GM23338 (cell line): ENCODE results near the gene TMPRSS6. TPM values are rescaled to one million over a fixed set of nuclear protein-coding genes. Genes with fewer than 3 reads are reported as not detected.

Experiments used
- ATAC-seq: fragments of 200-7000 bp; cut with Tn5 transposase; 3 replicates; pipeline ENCODE4 v1.9.1; 2020
- DNase-seq: peaks from one replicate; pipeline ENCODE4 v3.0.0-alpha.2; 2015; ENCODE audit warnings: low spot score
- H2AFZ ChIP-seq: fragments of 200-600 bp; sonication (generic); 2 replicates; pipeline ENCODE4 v1.8.0; 2016; ENCODE audit warnings: antibody characterized with exemption, mild to moderate bottlenecking, moderate library complexity
- H3F3A ChIP-seq: fragments of 200-600 bp; sonication (generic); replicated peaks from 2 replicates; pipeline ENCODE4 v1.8.0; 2017; ENCODE audit warnings: antibody characterized with exemption, mixed run types, low read depth
- H3K27ac ChIP-seq: fragments of 200-600 bp; sonication (generic); 2 replicates; pipeline ENCODE4 v1.6.1; 2016; ENCODE audit warnings: low read depth
- H3K27me3 ChIP-seq: fragments of 200-600 bp; sonication (generic); 2 replicates; pipeline ENCODE4 v1.8.0; 2016; ENCODE audit warnings: mild to moderate bottlenecking, mixed run types, moderate library complexity; ENCODE audit not compliant: insufficient read depth
- H3K36me3 ChIP-seq: fragments of 200-600 bp; sonication (generic); 2 replicates; pipeline ENCODE4 v1.8.0; 2016; ENCODE audit warnings: mild to moderate bottlenecking; ENCODE audit not compliant: insufficient read depth
- H3K4me1 ChIP-seq: fragments of 200-600 bp; sonication (generic); 2 replicates; pipeline ENCODE4 v1.8.0; 2016; ENCODE audit warnings: mild to moderate bottlenecking, moderate library complexity; ENCODE audit not compliant: insufficient read depth
- H3K4me2 ChIP-seq: fragments of 200-600 bp; sonication (generic); 2 replicates; pipeline ENCODE4 v1.7.1; 2017; ENCODE audit warnings: mixed run types
- H3K4me3 ChIP-seq: fragments of 200-600 bp; sonication (generic); 2 replicates; pipeline ENCODE4 v1.6.1; 2016; ENCODE audit warnings: mixed run types
- H3K79me2 ChIP-seq: fragments of 200-600 bp; sonication (generic); replicated peaks from 2 replicates; pipeline ENCODE4 v1.8.0; 2017; ENCODE audit warnings: mild to moderate bottlenecking; ENCODE audit not compliant: insufficient read depth
- H3K9me2 ChIP-seq: fragments of 200-600 bp; sonication (generic); 2 replicates; pipeline ENCODE4 v1.8.0; 2017; ENCODE audit not compliant: insufficient read depth
- H4K20me1 ChIP-seq: fragments of 200-600 bp; sonication (generic); replicated peaks from 2 replicates; pipeline ENCODE4 v1.8.0; 2017; ENCODE audit warnings: mild to moderate bottlenecking; ENCODE audit not compliant: insufficient read depth
- H3K27ac Mint-ChIP-seq: 2 replicates; pipeline ENCODE4 v1.8.0; 2020; ENCODE audit warnings: inconsistent platforms, mild to moderate bottlenecking, moderate library complexity, mixed read lengths
- H3K27me3 Mint-ChIP-seq: 3 replicates; pipeline ENCODE4 v1.8.0; 2022; ENCODE audit warnings: low read depth, mild to moderate bottlenecking, moderate library complexity, mixed read lengths, inconsistent platforms; ENCODE audit not compliant: insufficient read depth, poor library complexity
- H3K36me3 Mint-ChIP-seq: 3 replicates; pipeline ENCODE4 v1.8.0; 2021; ENCODE audit warnings: low read depth, mild to moderate bottlenecking, inconsistent platforms, moderate library complexity, mixed read lengths
- H3K4me1 Mint-ChIP-seq: 3 replicates; pipeline ENCODE4 v1.8.0; 2020; ENCODE audit warnings: mild to moderate bottlenecking, inconsistent platforms, mixed read lengths
- H3K4me3 Mint-ChIP-seq: 3 replicates; pipeline ENCODE4 v1.8.0; 2021; ENCODE audit warnings: moderate library complexity, mild to moderate bottlenecking, inconsistent platforms, mixed read lengths
- H3K9me3 Mint-ChIP-seq: 3 replicates; pipeline ENCODE4 v1.8.0; 2020; ENCODE audit warnings: moderate library complexity, mild to moderate bottlenecking, inconsistent platforms, mixed read lengths
- EZH2 ChIP-seq: fragments of 200-600 bp; sonication (generic); IDR thresholded peaks from one replicate; pipeline ENCODE4 v1.8.0; 2017; ENCODE audit warnings: antibody characterized with exemption, mild to moderate bottlenecking, low read depth; ENCODE audit not compliant: unreplicated experiment
- EZH2phosphoT487 ChIP-seq: fragments of 200-600 bp; sonication (generic); IDR thresholded peaks from one replicate; pipeline ENCODE4 v1.8.1; 2018; ENCODE audit warnings: antibody characterized with exemption; ENCODE audit not compliant: unreplicated experiment
- NANOG ChIP-seq: IDR thresholded peaks from 2 replicates; pipeline ENCODE4 v1.6.1; 2016; ENCODE audit warnings: antibody characterized with exemption, borderline replicate concordance
- STAT1 ChIP-seq: IDR thresholded peaks from one replicate; pipeline ENCODE4 v1.6.1; 2016; ENCODE audit warnings: antibody characterized with exemption; ENCODE audit not compliant: unreplicated experiment
- ZNF114 ChIP-seq: fragments of 250-450 bp; sonication (Bioruptor Pico); IDR thresholded peaks from 2 replicates; pipeline ENCODE4 v1.5.0; 2020; ENCODE audit warnings: mild to moderate bottlenecking, moderate library complexity
- ZNF331 ChIP-seq: fragments of 250-450 bp; sonication (Bioruptor Pico); IDR thresholded peaks from 2 replicates; pipeline ENCODE4 v1.5.0; 2020; ENCODE audit warnings: low read depth, mild to moderate bottlenecking, moderate library complexity
- ZNF462 ChIP-seq: fragments of 250-450 bp; sonication (Bioruptor Pico); IDR thresholded peaks from 2 replicates; pipeline ENCODE4 v1.5.0; 2020; ENCODE audit warnings: mild to moderate bottlenecking, moderate library complexity
- polyA plus RNA-seq: library from polyadenylated mRNA; unstranded; fragments of >200 nt; fragmentation: Nextera tagmentation; extraction: Ambion mirVana; gene quantifications from 2 replicates; pipeline ENCODE4 v1.2.1, GENCODE V29; 2016
- total RNA-seq: library from RNA; depleted of rRNA; stranded (reverse); fragments of >200 nt; shearing (Covaris generic); gene quantifications from 2 replicates; pipeline ENCODE4 v1.2.3, GENCODE V29; 2014
- TF ChIP-seq, protein P1 (sequence below): IDR thresholded peaks from 2 replicates; pipeline ENCODE4 v1.6.1; 2016; ENCODE audit warnings: antibody characterized with exemption
- TF ChIP-seq, protein P2 (sequence below), 2 experiments: fragments of 200-600 bp in 1 of 2; sonication (generic) in 1 of 2; conservative IDR thresholded peaks; 2 replicates each; pipeline versions ENCODE4 v1.5.1 to v1.6.1; 2016 to 2017; ENCODE audit warnings: antibody characterized with exemption in 2 of 2, low read depth in 2 of 2, mild to moderate bottlenecking in 2 of 2, moderate library complexity in 1 of 2

TMPRSS6 gene
- total and polyA plus RNA-seq, 2 experiments from 2014 or later: 0.13 TPM; not detected in 1

DNA sequence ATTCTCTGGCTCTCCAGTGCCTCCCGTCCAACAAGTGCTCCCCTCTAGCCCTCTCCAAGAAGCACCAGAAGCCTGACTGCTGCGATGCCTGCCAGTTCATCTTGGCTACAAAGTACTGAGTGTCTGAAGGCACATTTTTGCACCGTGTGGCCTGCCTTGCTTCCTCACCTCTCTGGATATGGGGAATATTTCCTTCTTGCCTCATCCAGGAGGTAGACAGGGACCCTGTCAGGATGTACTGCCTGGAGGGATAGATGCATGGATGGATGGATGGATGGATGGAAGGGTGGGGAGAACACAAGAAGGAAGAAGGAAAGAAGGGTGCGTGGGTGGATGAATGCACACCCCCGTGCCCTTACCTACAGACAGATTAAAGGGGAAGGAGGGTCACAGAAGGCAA lies 30.4 kb downstream of the TMPRSS6 start:
- Histone ChIP-seq H3K36me3 (no peaks in the 10 kb centered on the region), H3K79me2 (no peaks in the 10 kb centered on the region), H3K4me3 (no peak overlapping the region), H3K27ac (no peak overlapping the region), H3K27me3 (peaks cover 20% of the 10 kb centered on the region; the same call in 1 of the 2 replicates), H3K4me2 (no peak overlapping the region), H3F3A (0 out of 2 replicates have a peak, but pooled peaks cover 3% of the 10 kb centered on the region), H3K4me1 (peaks cover 3% of the 10 kb centered on the region; the same call in 1 of the 2 replicates), H4K20me1 (no peaks in the 10 kb centered on the region), H3K9me2 (no peaks in the 10 kb centered on the region), H2AFZ (peak overlapping the region; percentile 38; the same call in 1 of the 2 replicates)
- TF ChIP-seq, protein P1, sequence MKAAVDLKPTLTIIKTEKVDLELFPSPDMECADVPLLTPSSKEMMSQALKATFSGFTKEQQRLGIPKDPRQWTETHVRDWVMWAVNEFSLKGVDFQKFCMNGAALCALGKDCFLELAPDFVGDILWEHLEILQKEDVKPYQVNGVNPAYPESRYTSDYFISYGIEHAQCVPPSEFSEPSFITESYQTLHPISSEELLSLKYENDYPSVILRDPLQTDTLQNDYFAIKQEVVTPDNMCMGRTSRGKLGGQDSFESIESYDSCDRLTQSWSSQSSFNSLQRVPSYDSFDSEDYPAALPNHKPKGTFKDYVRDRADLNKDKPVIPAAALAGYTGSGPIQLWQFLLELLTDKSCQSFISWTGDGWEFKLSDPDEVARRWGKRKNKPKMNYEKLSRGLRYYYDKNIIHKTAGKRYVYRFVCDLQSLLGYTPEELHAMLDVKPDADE: no peak
- TF ChIP-seq EZH2: no peak
- no peak for TF ChIP-seq ZNF462 (CRISPR knock-in tag)
- TF ChIP-seq, protein P2, sequence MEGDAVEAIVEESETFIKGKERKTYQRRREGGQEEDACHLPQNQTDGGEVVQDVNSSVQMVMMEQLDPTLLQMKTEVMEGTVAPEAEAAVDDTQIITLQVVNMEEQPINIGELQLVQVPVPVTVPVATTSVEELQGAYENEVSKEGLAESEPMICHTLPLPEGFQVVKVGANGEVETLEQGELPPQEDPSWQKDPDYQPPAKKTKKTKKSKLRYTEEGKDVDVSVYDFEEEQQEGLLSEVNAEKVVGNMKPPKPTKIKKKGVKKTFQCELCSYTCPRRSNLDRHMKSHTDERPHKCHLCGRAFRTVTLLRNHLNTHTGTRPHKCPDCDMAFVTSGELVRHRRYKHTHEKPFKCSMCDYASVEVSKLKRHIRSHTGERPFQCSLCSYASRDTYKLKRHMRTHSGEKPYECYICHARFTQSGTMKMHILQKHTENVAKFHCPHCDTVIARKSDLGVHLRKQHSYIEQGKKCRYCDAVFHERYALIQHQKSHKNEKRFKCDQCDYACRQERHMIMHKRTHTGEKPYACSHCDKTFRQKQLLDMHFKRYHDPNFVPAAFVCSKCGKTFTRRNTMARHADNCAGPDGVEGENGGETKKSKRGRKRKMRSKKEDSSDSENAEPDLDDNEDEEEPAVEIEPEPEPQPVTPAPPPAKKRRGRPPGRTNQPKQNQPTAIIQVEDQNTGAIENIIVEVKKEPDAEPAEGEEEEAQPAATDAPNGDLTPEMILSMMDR (conservative IDR thresholded peaks at IDR 0.05; ENCODE audit: low read depth in 2 of 2): no peak
- TF ChIP-seq EZH2phosphoT487: no peak
- TF ChIP-seq NANOG: no peak
- TF ChIP-seq ZNF114 (CRISPR knock-in tag): no peak
- no peak for TF ChIP-seq ZNF331 (CRISPR knock-in tag)
- no peak for TF ChIP-seq STAT1
- peaks cover 4% of the 10 kb centered on the region for H3K4me1 Mint-ChIP-seq
- no peaks in the 10 kb centered on the region for H3K36me3 Mint-ChIP-seq
- H3K27ac Mint-ChIP-seq: no peak overlapping the region
- H3K4me3 Mint-ChIP-seq: no peak overlapping the region
- no peak for ATAC-seq
- peaks cover 36% of the 10 kb centered on the region for H3K27me3 Mint-ChIP-seq
- no peak for DNase-seq
- H3K9me3 Mint-ChIP-seq: no peaks in the 10 kb centered on the region
